ENCODE measurements around the gene ISYNA1. TPM values are rescaled to one million over a fixed set of nuclear protein-coding genes. Genes with fewer than 3 reads are reported as not detected.
A peak's percentile ranks its signal among the peaks of the same experiment; 100 is the strongest.

ISYNA1 gene
- polyA plus RNA-seq, 2 donors, result 17.5 to 42.7 TPM

DNA sequence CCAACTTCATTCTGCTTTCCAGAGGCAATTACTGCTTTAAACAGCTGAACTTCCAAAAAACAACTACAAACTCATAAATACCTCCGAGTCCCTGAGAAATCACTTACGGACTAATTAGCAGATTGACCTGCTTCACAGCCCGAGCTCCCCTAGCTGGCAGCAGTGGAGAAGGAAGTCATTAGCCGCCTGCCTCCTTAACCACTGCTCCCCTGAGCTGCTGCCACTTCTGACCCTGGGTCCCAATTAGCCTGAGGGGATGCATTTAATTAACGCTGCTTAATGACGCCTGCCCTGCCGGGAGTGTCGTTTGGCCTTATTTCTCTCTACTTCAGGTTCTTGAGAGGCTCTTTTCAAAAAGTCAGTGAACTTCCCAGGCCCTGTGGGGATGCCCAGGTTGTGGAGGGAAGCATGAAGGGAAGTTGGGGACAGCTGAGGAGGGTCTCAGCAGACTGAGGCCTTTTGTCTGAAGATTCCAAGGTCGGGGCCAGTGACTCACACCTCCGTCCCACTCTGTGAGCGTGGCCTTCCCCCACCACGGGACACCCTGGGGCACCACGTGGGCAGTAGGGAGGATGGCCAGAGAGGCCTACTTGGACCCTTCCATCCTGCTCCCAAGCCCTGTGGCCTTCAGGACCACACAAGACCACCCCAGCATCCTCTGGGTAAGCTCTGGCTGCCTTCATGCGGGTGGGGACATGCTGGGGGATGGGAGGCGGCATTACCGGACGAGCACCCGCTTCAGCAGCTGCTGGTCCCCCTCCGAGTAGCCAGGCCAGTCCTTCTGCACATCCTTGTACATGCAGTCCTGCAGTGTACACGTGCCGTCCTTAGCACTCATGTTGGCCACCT lies 19.8 kb upstream of the ISYNA1 start:
- Histone ChIP-seq H3K27me3 (ENCODE audit: control insufficient read depth in 1 of 2, insufficient read depth in 2 of 2, low read length in 2 of 2) (no peaks in the 10 kb centered on the region), H3K9me3 (ENCODE audit: control insufficient read depth in 2 of 2, insufficient read depth in 1 of 2, low read depth in 1 of 2, low read length in 1 of 2) (no peaks in the 10 kb centered on the region), H3K4me3 (ENCODE audit: low read depth in 1 of 2, low read length in 2 of 2) (no peak overlapping the region), H3K36me3 (ENCODE audit: control insufficient read depth in 2 of 2, insufficient read depth in 2 of 2, low read length in 1 of 2) (peaks cover 0 to 39% of the 10 kb centered on the region in 2 donors), H3K4me1 (ENCODE audit: control insufficient read depth in 2 of 2, insufficient read depth in 2 of 2, low read length in 1 of 2) (peaks cover 0 to 10% of the 10 kb centered on the region in 2 donors), H3K27ac (ENCODE audit: low read depth in 2 of 2, low read length in 1 of 2) (peak overlapping the region in 1 of 2 donors; percentile 8)
- WGBS, 2 donors, result 83 to 84% methylated on average over 21 of the region's 21 CpGs

DNA sequence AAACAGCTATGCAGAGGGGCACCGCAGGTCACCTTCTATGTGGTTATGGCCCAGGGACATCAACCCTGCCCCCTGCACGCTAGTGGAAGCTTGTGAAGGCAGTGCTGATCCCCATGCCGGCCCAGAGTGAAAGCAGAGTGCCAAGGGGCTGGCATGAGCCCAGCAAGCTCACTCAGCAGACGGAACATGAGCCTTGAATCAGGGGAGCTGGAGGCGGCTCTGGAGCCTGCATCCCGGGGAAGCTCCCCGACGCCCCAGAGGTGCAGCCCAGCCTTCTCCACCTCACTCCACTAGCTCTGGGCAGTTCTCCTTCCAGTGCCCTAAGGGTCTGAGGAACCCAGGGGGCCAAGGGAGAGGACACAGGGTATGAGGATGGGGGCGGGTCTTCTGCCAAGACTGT lies 19.0 kb upstream of the ISYNA1 start:
- no peaks in the 10 kb centered on the region for H3K27me3 ChIP-seq (ENCODE audit: control insufficient read depth in 1 of 2, insufficient read depth in 2 of 2, low read length in 2 of 2)
- no peaks in the 10 kb centered on the region for H3K9me3 ChIP-seq (ENCODE audit: control insufficient read depth in 2 of 2, insufficient read depth in 1 of 2, low read depth in 1 of 2, low read length in 1 of 2)
- no peak overlapping the region for H3K4me3 ChIP-seq (ENCODE audit: low read depth in 1 of 2, low read length in 2 of 2)
- H3K4me1 ChIP-seq (ENCODE audit: control insufficient read depth in 2 of 2, insufficient read depth in 2 of 2, low read length in 1 of 2), result peaks cover 0 to 10% of the 10 kb centered on the region in 2 donors
- peaks cover 0 to 45% of the 10 kb centered on the region in 2 donors for H3K36me3 ChIP-seq (ENCODE audit: control insufficient read depth in 2 of 2, insufficient read depth in 2 of 2, low read length in 1 of 2)
- WGBS, 2 donors, result 61 to 71% methylated on average over 9 of the region's 9 CpGs
- H3K27ac ChIP-seq (ENCODE audit: low read depth in 2 of 2, low read length in 1 of 2), result peak overlapping the region in 1 of 2 donors; percentile 8

DNA sequence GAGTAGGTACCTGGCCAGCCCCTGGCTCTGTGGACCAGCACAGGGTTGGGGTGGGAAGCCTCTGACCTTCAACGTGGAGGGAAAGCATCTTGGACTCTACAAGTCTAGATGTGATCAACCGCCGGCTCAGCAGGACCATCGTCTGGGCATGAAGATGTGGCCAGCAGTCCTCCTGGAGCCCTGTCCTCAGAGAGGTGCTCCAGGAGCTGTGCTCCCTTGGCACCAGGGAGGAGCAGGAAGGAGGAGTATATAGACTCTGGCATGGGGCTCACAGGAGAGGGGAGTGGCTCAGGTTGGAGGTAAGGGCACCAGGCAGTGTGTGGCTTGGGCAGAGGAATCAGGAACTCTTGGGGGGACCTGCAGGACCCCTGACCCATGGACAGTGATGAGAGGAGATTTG lies 18.3 kb upstream of the ISYNA1 start:
- H3K27me3 ChIP-seq (ENCODE audit: control insufficient read depth in 1 of 2, insufficient read depth in 2 of 2, low read length in 2 of 2), result no peaks in the 10 kb centered on the region
- no peak overlapping the region for H3K4me3 ChIP-seq (ENCODE audit: low read depth in 1 of 2, low read length in 2 of 2)
- no peak overlapping the region for H3K27ac ChIP-seq (ENCODE audit: low read depth in 2 of 2, low read length in 1 of 2)
- H3K36me3 ChIP-seq (ENCODE audit: control insufficient read depth in 2 of 2, insufficient read depth in 2 of 2, low read length in 1 of 2), result peaks cover 0 to 40% of the 10 kb centered on the region in 2 donors
- no peaks in the 10 kb centered on the region for H3K9me3 ChIP-seq (ENCODE audit: control insufficient read depth in 2 of 2, insufficient read depth in 1 of 2, low read depth in 1 of 2, low read length in 1 of 2)
- 83 to 86% methylated on average over 4 of the region's 4 CpGs for WGBS, 2 donors
- H3K4me1 ChIP-seq (ENCODE audit: control insufficient read depth in 2 of 2, insufficient read depth in 2 of 2, low read length in 1 of 2), result peaks cover 0 to 9% of the 10 kb centered on the region in 2 donors

DNA sequence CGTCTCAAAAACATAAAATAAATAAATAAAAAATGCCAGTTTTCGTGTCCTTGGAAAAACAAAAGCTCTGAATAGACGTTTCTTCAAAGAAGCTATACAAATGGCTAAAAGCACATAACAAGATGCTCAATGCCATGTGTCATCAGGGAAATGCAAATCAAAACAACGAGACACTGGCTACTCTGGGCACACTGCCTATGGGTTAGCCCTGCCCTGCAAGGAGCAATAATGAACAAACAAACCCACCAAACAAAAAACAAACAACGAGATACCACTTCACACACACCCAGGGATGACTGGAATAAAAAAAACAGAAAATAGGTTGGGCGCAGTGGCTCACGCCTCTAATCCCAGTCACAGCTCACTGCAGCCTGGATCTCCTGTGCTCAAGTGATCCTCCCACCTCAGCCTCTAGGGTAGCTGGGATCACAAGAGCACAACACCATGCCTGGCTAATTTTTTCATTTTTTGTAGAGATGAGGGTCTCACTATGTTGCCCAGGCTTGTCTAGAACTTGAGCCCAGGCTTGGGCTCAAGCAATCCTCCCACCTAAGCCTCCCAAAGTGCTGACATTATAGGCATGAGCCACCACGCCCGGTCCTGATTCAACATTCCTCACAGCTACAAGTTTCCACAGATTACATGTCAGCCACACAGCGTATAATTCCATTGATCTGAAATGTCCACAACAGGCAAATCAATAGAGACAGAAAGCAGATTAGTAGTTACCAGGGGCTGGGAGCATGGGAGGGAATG lies 15.5 kb upstream of the ISYNA1 start:
- H3K27ac ChIP-seq (ENCODE audit: low read depth in 2 of 2, low read length in 1 of 2), result no peak overlapping the region
- H3K9me3 ChIP-seq (ENCODE audit: control insufficient read depth in 2 of 2, insufficient read depth in 1 of 2, low read depth in 1 of 2, low read length in 1 of 2), result no peaks in the 10 kb centered on the region
- H3K4me1 ChIP-seq (ENCODE audit: control insufficient read depth in 2 of 2, insufficient read depth in 2 of 2, low read length in 1 of 2), result no peaks in the 10 kb centered on the region
- peaks cover 6 to 44% of the 10 kb centered on the region in 2 donors for H3K36me3 ChIP-seq (ENCODE audit: control insufficient read depth in 2 of 2, insufficient read depth in 2 of 2, low read length in 1 of 2)
- WGBS, 2 donors, result 72 to 75% methylated on average over 10 of the region's 10 CpGs
- no peaks in the 10 kb centered on the region for H3K27me3 ChIP-seq (ENCODE audit: control insufficient read depth in 1 of 2, insufficient read depth in 2 of 2, low read length in 2 of 2)
- no peak overlapping the region for H3K4me3 ChIP-seq (ENCODE audit: low read depth in 1 of 2, low read length in 2 of 2)

DNA sequence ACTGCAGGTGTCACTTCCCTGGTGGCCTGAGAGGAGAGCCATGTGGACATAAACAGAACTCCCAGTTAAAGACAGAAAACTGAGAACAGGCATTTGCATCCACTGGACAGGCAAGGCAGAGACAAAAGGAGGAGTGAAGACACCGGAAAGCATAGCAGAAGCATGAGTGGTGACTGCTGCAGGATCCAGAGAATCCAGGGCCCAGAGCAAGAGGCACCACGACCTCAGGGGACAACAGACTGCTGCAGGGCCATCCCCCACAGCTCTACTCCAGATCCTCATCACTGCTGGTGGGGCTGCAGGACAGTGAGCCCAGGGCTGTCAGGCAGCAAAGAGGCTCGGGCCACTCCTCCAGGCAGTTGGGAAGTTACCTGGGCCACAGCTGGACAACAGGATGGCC lies 14.5 kb upstream of the ISYNA1 start:
- Histone ChIP-seq H3K4me1 (ENCODE audit: control insufficient read depth in 2 of 2, insufficient read depth in 2 of 2, low read length in 1 of 2) (no peaks in the 10 kb centered on the region), H3K27me3 (ENCODE audit: control insufficient read depth in 1 of 2, insufficient read depth in 2 of 2, low read length in 2 of 2) (no peaks in the 10 kb centered on the region), H3K9me3 (ENCODE audit: control insufficient read depth in 2 of 2, insufficient read depth in 1 of 2, low read depth in 1 of 2, low read length in 1 of 2) (no peaks in the 10 kb centered on the region), H3K36me3 (ENCODE audit: control insufficient read depth in 2 of 2, insufficient read depth in 2 of 2, low read length in 1 of 2) (peaks cover 6 to 42% of the 10 kb centered on the region in 2 donors), H3K4me3 (ENCODE audit: low read depth in 1 of 2, low read length in 2 of 2) (no peak overlapping the region), H3K27ac (ENCODE audit: low read depth in 2 of 2, low read length in 1 of 2) (no peak overlapping the region)
- 79 to 87% methylated on average over 3 of the region's 3 CpGs for WGBS, 2 donors

DNA sequence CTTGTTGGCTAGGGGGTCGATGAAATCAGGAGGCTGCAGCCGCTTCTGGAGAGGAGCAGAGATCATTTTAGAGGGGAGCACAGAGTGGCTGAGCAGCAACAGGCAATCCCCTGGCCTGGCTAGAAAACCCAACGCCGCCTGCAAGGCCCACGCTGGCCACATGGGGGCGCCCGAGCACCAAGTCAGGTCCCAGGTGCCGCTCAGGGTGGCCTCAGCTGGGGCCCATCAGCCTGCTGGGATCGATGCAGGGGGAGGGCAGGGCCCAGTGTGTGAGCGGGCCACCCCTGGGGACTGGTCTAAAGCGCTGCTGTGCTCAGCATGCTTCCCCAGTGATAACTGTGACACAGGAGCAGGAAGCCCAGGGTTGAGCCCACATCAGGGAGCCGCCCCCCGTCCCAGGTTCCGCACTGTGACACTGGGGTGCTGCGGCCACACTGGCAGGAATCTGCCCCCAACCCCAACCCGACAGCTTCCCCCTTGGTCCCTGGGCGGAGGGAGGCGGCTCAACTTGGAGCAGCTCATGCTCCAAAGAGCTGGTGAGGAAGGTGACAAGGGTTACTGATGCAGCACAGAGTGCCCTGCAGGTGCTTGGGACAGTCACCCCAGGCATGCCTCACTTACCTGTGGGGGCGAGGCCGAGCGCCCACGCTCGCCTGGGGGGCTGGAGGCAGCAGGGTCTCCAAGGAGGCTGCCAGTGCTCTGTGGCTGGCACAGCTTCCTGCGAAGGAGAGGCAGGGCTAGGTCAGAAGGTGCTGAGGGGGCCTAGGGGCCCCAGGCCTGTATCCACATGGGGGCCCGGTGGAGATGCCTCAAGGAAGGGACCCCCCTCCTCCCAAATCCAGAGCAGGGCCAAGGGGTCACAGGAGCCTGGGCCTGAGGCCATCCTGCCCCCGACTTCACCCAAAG lies 13.3 kb upstream of the ISYNA1 start:
- no peaks in the 10 kb centered on the region for H3K4me1 ChIP-seq (ENCODE audit: control insufficient read depth in 2 of 2, insufficient read depth in 2 of 2, low read length in 1 of 2)
- H3K36me3 ChIP-seq (ENCODE audit: control insufficient read depth in 2 of 2, insufficient read depth in 2 of 2, low read length in 1 of 2), result peaks cover 12 to 46% of the 10 kb centered on the region in 2 donors
- 43 to 47% methylated on average over 26 of the region's 26 CpGs for WGBS, 2 donors
- H3K27ac ChIP-seq (ENCODE audit: low read depth in 2 of 2, low read length in 1 of 2), result no peak overlapping the region
- no peak overlapping the region for H3K4me3 ChIP-seq (ENCODE audit: low read depth in 1 of 2, low read length in 2 of 2)
- no peaks in the 10 kb centered on the region for H3K27me3 ChIP-seq (ENCODE audit: control insufficient read depth in 1 of 2, insufficient read depth in 2 of 2, low read length in 2 of 2)
- H3K9me3 ChIP-seq (ENCODE audit: control insufficient read depth in 2 of 2, insufficient read depth in 1 of 2, low read depth in 1 of 2, low read length in 1 of 2), result no peaks in the 10 kb centered on the region

DNA sequence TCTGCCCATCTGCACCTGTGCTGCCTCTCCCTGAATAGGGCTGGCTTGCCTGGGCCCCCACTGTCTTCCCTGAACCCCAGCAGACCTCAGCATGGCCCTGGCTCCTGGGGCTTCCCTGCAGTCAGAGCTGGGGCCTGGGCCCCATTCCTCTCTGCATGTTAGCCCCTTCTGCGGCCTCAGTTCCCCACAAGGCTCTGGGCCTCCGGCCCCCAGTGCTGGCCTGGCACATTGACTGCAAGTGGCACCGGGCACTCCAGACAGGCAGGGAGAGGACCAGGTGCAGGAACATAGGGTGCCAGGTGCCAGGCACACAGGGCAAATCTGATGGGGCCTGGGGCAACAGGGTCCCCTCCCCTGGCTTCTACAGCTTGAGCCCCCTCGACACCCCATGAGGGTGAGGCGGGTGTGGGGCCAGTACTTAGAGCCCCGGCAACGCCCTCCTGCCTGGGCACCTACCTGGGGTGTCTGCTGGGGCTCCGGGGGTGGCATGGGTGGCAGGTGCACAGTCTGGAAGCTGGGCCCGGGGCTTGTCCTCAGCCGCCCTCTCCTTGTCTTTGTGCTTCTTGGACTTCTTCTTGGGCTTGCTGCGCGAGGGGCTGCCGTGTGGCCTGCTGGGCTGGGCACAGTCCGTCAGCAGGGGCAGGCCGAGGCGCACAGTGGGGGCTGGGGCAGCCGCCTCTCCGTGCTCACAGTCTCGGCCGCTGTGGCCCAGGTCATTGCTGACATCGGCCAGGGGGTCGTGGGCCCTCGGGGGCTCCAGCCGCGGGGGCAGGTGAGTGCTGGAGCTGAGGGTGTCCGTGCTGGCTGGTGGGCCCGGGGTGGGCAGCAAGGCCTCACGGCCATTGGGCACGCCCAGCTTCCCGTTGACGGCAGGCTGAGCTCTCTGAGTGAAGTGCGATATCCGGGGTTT lies 12.3 kb upstream of the ISYNA1 start:
- Histone ChIP-seq H3K9me3 (ENCODE audit: control insufficient read depth in 2 of 2, insufficient read depth in 1 of 2, low read depth in 1 of 2, low read length in 1 of 2) (no peaks in the 10 kb centered on the region), H3K27me3 (ENCODE audit: control insufficient read depth in 1 of 2, insufficient read depth in 2 of 2, low read length in 2 of 2) (no peaks in the 10 kb centered on the region), H3K4me1 (ENCODE audit: control insufficient read depth in 2 of 2, insufficient read depth in 2 of 2, low read length in 1 of 2) (no peaks in the 10 kb centered on the region), H3K4me3 (ENCODE audit: low read depth in 1 of 2, low read length in 2 of 2) (no peak overlapping the region), H3K27ac (ENCODE audit: low read depth in 2 of 2, low read length in 1 of 2) (no peak overlapping the region), H3K36me3 (ENCODE audit: control insufficient read depth in 2 of 2, insufficient read depth in 2 of 2, low read length in 1 of 2) (peaks cover 12 to 52% of the 10 kb centered on the region in 2 donors)
- 74% methylated on average over 33 of the region's 33 CpGs for WGBS, 2 donors

DNA sequence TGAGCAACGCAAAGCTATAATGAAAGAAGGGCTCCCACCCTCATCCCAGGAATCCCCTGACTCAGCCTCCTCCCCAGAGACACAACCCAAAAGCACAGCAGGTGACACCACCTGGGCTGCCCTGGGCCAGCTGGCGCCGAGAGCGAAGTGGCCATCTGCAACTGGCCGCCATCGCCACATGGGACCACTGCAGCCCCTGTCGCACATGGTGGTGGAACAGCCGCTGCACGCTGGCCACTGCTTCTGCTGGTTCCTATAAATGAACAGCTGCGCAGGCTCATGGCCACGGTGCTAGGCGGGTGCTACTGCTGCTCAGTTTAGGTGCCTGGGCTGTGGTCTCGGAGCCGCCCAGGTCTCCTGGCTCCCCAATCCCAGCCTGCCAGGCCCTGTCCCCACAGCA lies 11.6 kb upstream of the ISYNA1 start:
- Histone ChIP-seq H3K27me3 (ENCODE audit: control insufficient read depth in 1 of 2, insufficient read depth in 2 of 2, low read length in 2 of 2) (no peaks in the 10 kb centered on the region), H3K36me3 (ENCODE audit: control insufficient read depth in 2 of 2, insufficient read depth in 2 of 2, low read length in 1 of 2) (peaks cover 12 to 58% of the 10 kb centered on the region in 2 donors), H3K27ac (ENCODE audit: low read depth in 2 of 2, low read length in 1 of 2) (no peak overlapping the region), H3K9me3 (ENCODE audit: control insufficient read depth in 2 of 2, insufficient read depth in 1 of 2, low read depth in 1 of 2, low read length in 1 of 2) (no peaks in the 10 kb centered on the region), H3K4me1 (ENCODE audit: control insufficient read depth in 2 of 2, insufficient read depth in 2 of 2, low read length in 1 of 2) (no peaks in the 10 kb centered on the region), H3K4me3 (ENCODE audit: low read depth in 1 of 2, low read length in 2 of 2) (no peak overlapping the region)
- WGBS, 2 donors, result 92 to 95% methylated on average over 13 to 14 of the region's 14 CpGs
